ENCODE measurements around the gene ASB13.

DNA sequence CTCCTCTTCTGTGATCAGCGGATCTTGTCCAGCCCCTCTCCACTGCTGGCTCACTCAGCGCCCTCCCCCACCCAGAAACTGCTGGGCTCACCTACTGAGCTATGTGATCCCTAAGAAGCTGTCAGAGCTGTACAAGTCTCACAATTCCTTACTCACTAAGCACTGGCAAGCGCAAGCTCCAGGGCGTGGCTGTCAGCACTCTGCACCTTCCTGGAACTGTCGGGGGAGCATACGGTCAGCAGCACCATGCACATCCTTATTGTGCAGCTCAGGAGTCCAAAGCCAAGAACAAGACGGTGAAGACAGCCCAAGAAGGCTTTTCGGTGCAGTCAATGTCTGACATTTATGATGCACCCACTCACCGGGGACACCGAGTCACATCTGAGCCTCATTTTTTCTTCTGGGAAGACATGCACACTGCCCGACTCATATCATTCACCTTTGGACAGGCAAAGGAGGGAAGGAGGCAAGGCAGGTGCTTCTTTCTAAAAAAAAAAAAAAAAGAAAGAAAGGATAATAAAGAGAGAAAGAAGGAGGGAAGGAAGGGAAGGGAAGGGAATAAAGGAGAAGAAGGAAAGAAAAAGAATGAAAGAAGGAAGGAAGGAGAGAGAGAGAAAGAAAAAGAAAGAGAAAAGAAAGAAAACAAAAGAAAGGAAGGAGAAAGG, 56.3 kb downstream of the ASB13 start:
- TF ChIP-seq POLR2A (IDR thresholded peaks at IDR 0.05; ENCODE audit: low read depth, low read length) (no peak), TAF1 (IDR thresholded peaks at IDR 0.05; ENCODE audit: borderline replicate concordance, low read depth, low read length) (no peak), POLR2AphosphoS5 (IDR thresholded peaks at IDR 0.05; ENCODE audit: low read depth, low read length) (no peak)

Data from GM12892 (cell line).